Prostate gland (tissue), 2 donors: ENCODE measurements around the gene ST7. TPM values are rescaled to one million over a fixed set of nuclear protein-coding genes. Genes with fewer than 3 reads are reported as not detected.

Experiments used
- DNase-seq: peaks from one replicate; pipeline ENCODE4 v3.0.0-alpha.2; 2019; ENCODE audit warnings: low spot score
- H3K27ac ChIP-seq, 2 donors: fragments of 200-600 bp; sonication (generic); 2 replicates each; pipeline ENCODE4 v1.5.1; 2017 to 2019
- H3K27me3 ChIP-seq: fragments of 200-600 bp; sonication (generic); replicated peaks from 2 replicates; pipeline ENCODE4 v1.5.1; 2019; ENCODE audit not compliant: insufficient read depth
- H3K36me3 ChIP-seq, 2 donors: fragments of 200-600 bp; sonication (generic); 1 replicate in 1 of 2; 2 replicates in 1 of 2; pipeline versions ENCODE4 v1.5.1 to v1.8.1; 2017 to 2019
- H3K4me1 ChIP-seq: fragments of 200-600 bp; sonication (generic); replicated peaks from 2 replicates; pipeline ENCODE4 v1.5.1; 2019
- H3K4me3 ChIP-seq, 2 donors: fragments of 200-600 bp; sonication (generic); 2 replicates each; pipeline ENCODE4 v1.5.1; 2017 to 2019
- H3K9me3 ChIP-seq: fragments of 200-600 bp; sonication (generic); 2 replicates; pipeline ENCODE4 v1.5.1; 2017
- POLR2A ChIP-seq: fragments of 450-650 bp; IDR thresholded peaks from one replicate; pipeline ENCODE4 v1.6.1; 2016; ENCODE audit warnings: antibody characterized with exemption, mild to moderate bottlenecking
- POLR2AphosphoS5 ChIP-seq: sonication (generic); formaldehyde crosslinking; IDR thresholded peaks from one replicate; pipeline ENCODE4 v1.6.1; 2017; ENCODE audit warnings: antibody characterized with exemption
- WGBS: methylation state at CpG from one replicate; pipeline ENCODE4 v1.1.5; 2018; 5-methylcytosine and 5-hydroxymethylcytosine counted together
- intact Hi-C: fragments of 100-400 bp; cut with DNase I; formaldehyde crosslinking; loops from one replicate; pipeline ENCODE4 v1.14.2; 2022
- total RNA-seq, 2 donors: library from RNA; depleted of rRNA; stranded (reverse); fragments of >200 nt; gene quantifications; one replicate each; pipeline ENCODE4 v1.1.0, GENCODE V29; 2016
- TF ChIP-seq, protein P1 (sequence below), 4 experiments: fragments of 200-600 bp in 2 of 4; fragments of 450-650 bp in 2 of 4; sonication (generic) in 2 of 4; IDR thresholded peaks; 1 replicate in 3 of 4; 2 replicates in 1 of 4; pipeline ENCODE4 v1.5.1; 2016 to 2019; ENCODE audit warnings: antibody characterized with exemption in 4 of 4, mild to moderate bottlenecking in 2 of 4, moderate library complexity in 2 of 4

ST7 gene
- total RNA-seq, 2 donors from 2014 or later = 18.7 to 27.5 TPM

DNA sequence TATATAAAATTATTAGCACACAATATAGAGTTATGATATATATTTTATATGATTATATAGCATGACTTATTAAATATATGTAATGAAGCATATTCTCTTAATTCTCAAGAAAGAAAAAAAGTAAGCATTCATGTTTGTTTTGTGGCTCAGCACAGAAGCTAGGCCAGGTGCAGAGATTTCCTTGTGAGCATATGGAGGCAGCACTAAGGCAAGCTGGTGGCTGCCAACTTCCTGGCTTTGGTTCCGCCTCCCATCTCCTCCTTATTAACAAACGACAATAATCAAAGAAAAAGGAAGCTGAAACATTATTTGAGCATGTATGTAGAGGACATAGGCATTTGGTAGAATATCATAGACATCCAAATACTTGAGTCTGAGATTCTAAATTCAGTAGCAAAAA, 130.3 kb downstream of the ST7 start:
- Histone ChIP-seq H3K36me3 (no peaks in the 10 kb centered on the region), H3K4me1 (no peaks in the 10 kb centered on the region), H3K27ac (no peak overlapping the region), H3K9me3 (no peaks in the 10 kb centered on the region), H3K27me3 (no peaks in the 10 kb centered on the region), H3K4me3 (no peak overlapping the region)
- 50% methylated on average over 2 of the region's 2 CpGs for WGBS
- intact Hi-C loops = no loop called here
- no peak for TF ChIP-seq POLR2AphosphoS5
- TF ChIP-seq POLR2A = no peak
- TF ChIP-seq, protein P1, sequence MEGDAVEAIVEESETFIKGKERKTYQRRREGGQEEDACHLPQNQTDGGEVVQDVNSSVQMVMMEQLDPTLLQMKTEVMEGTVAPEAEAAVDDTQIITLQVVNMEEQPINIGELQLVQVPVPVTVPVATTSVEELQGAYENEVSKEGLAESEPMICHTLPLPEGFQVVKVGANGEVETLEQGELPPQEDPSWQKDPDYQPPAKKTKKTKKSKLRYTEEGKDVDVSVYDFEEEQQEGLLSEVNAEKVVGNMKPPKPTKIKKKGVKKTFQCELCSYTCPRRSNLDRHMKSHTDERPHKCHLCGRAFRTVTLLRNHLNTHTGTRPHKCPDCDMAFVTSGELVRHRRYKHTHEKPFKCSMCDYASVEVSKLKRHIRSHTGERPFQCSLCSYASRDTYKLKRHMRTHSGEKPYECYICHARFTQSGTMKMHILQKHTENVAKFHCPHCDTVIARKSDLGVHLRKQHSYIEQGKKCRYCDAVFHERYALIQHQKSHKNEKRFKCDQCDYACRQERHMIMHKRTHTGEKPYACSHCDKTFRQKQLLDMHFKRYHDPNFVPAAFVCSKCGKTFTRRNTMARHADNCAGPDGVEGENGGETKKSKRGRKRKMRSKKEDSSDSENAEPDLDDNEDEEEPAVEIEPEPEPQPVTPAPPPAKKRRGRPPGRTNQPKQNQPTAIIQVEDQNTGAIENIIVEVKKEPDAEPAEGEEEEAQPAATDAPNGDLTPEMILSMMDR (IDR thresholded peaks at IDR 0.05) = no peak
- DNase-seq = no peak

DNA sequence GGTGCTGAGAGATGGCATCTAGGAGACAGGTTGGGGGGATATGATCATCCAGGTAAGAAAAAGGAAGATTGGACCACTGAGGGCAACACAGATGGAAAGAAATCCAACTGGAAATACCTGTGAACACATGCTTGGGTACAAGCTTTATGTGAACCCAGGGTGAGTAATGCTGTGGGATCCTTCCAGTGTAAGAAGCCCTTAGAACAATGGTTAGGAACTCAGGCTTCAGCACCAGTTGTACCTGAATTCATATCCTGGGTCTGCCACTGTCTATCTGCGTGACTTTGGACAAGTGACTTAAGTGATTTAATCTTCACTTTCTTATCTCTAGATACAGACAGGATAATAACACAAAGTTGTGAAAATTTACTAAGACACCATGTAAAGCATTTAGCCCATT, 131.0 kb downstream of the ST7 start:
- intact Hi-C loops = no loop called here
- WGBS = 100% methylated on average over 1 of the region's 1 CpG
- no peak for DNase-seq
- Histone ChIP-seq H3K9me3 (no peaks in the 10 kb centered on the region), H3K36me3 (no peaks in the 10 kb centered on the region), H3K4me1 (no peaks in the 10 kb centered on the region), H3K27ac (no peak overlapping the region), H3K4me3 (no peak overlapping the region), H3K27me3 (no peaks in the 10 kb centered on the region)
- TF ChIP-seq, protein P1 (IDR thresholded peaks at IDR 0.05) = no peak
- TF ChIP-seq POLR2A (no peak), POLR2AphosphoS5 (no peak)

DNA sequence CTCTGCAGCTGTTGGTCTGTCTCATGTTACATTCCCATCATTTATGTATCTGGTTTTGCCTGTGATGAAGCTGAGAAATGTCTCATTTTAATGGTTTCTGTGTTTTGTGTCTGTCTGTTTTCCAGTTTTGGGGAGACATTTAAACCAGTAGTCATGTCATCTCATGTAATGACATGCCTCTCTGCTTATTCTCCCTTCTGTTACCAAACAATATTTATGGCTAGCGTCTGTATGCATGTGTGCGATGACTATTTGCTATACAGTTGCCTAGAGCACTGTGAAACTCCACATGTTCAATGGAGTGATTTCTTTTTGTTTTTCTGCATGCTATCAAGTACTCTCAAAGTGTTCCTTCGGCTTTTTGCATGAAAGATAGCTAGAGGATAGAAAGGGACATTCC, 132.0 kb downstream of the ST7 start:
- no peak for DNase-seq
- H3K4me3 ChIP-seq = no peak overlapping the region
- intact Hi-C loops = no loop called here
- H3K4me1 ChIP-seq = no peaks in the 10 kb centered on the region
- H3K27ac ChIP-seq = no peak overlapping the region
- no peaks in the 10 kb centered on the region for H3K36me3 ChIP-seq
- H3K9me3 ChIP-seq = no peaks in the 10 kb centered on the region
- TF ChIP-seq, protein P1 (IDR thresholded peaks at IDR 0.05) = no peak
- TF ChIP-seq POLR2AphosphoS5 (no peak), POLR2A (no peak)
- no peaks in the 10 kb centered on the region for H3K27me3 ChIP-seq
- 55% methylated on average over 3 of the region's 3 CpGs for WGBS

DNA sequence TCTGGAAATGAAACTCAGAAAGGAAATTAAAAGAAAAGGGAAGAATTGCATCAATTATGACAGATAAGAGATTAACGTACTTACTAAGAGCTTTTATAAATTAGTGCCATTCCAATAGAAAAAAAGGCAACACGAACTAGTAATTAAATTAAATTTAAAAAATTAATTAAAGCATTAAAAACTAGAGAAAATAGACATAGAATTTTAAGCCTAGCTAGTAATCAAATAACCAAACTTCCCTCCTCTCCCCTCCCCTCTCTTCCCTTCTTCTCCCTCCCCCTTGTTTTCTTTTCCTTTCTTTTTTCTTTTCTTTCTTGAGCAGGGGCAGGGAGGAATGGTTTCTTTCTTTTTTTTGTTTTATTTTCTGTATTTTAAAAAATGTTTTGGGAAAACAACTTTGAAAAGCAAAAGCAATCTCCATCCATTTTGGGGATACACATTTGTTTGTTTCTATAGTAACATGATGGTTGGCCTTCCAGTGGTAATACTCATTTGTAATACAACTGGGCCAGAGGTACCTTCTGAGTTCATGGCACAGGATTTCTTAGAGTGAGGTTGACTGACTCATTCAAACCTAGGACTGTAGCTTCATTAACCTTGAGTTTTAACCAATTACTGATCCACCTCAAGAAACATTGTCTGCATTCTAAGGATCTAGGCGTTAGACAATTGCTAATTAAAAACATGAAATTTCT, 132.6 kb downstream of the ST7 start:
- Histone ChIP-seq H3K27ac (no peak overlapping the region), H3K36me3 (no peaks in the 10 kb centered on the region), H3K4me3 (no peak overlapping the region), H3K27me3 (no peaks in the 10 kb centered on the region), H3K4me1 (no peaks in the 10 kb centered on the region), H3K9me3 (no peaks in the 10 kb centered on the region)
- TF ChIP-seq, protein P1 (IDR thresholded peaks at IDR 0.05) = no peak
- no peak for TF ChIP-seq POLR2AphosphoS5
- no peak for TF ChIP-seq POLR2A
- WGBS = 86% methylated on average over 3 of the region's 3 CpGs
- intact Hi-C loops = no loop called here
- no peak for DNase-seq

DNA sequence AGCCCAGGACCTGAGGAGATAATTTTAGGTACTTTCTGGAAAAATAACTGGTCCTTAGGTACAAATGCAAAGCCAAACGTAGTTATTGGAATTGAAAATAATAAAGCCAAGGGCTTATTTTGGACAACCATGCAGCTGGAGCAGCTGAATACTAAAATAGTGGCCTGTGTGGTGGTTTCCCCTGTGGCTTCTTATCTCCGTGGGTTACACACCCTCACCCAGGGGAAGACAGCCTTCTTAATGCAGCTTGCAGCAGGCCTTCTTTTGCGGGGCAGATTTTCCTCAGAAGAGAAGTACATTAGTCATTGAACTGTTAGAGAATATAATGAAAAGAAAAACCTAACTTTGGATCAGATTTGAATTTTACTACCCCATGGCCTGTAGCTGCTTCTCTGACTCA, 133.5 kb downstream of the ST7 start:
- intact Hi-C loops = no loop called here
- H3K9me3 ChIP-seq = no peaks in the 10 kb centered on the region
- TF ChIP-seq POLR2AphosphoS5 (no peak), POLR2A (no peak)
- TF ChIP-seq, protein P1 (IDR thresholded peaks at IDR 0.05) = no peak
- no peaks in the 10 kb centered on the region for H3K36me3 ChIP-seq
- 92% methylated on average over 3 of the region's 3 CpGs for WGBS
- no peak overlapping the region for H3K4me3 ChIP-seq
- no peaks in the 10 kb centered on the region for H3K27me3 ChIP-seq
- no peaks in the 10 kb centered on the region for H3K4me1 ChIP-seq
- no peak for DNase-seq
- H3K27ac ChIP-seq = no peak overlapping the region
